GM18873 (cell line): Measurements from ENCODE around the gene CUL9.
"Not testable (repeated sequence)": the region's sequence is repeated elsewhere in the genome, so short reads cannot be mapped to it uniquely, and the experiment has no call there.

ENCODE experiments used
- ATAC-seq: cut with Tn5 transposase; IDR thresholded peaks from one replicate; pipeline ENCODE4 v1.9.1; 2021; ENCODE audit warnings: mild to moderate bottlenecking, moderate library complexity, moderate number of reproducible peaks; ENCODE audit not compliant: unreplicated experiment, low FRiP score

CUL9 gene

GRCh38 chr6:43181942-43182860 lies at the start of gene CUL9:
Gene CUL9 (plus strand): TSS chr6:43182196. CDS start chr6:43184311, 2,115 bp downstream.
- ATAC-seq: peak; percentile 75

- no peak for ATAC-seq
These were observed 43.7 kb upstream of the CUL9 start for GRCh38 chr6:43138267-43138666.

DNA sequence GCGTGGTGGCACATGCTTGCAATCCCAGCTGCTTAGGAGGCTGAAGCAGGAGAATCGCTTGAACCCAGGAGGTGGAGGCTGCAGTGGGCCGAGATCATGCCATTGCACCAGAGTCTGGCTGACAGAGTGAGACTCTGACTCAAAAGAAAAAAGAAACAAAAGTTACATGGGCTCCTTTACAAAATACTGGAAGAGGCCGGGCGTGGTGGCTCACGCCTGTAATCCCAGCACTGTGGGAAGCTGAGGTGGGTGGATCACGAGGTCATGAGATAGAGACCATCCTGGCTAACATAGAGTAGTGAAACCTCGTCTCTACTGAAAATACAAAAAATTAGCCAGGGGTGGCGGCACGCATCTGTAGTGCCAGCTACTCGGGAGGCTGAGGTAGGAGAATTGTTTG lies 42.0 kb upstream of the CUL9 start:
- ATAC-seq: not testable (repeated sequence)

DNA sequence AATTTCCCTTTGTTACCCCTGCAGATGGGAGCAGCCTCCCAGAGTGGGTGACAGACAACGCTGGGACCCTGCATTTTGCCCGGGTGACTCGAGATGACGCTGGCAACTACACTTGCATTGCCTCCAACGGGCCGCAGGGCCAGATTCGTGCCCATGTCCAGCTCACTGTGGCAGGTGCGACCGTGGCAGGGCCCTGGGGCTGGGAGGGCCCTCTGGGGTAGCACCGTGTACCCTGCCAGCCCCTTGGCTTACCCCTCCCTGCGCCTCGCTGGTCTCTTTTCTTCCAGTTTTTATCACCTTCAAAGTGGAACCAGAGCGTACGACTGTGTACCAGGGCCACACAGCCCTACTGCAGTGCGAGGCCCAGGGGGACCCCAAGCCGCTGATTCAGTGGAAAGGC lies 40.4 kb upstream of the CUL9 start:
- no peak for ATAC-seq

DNA sequence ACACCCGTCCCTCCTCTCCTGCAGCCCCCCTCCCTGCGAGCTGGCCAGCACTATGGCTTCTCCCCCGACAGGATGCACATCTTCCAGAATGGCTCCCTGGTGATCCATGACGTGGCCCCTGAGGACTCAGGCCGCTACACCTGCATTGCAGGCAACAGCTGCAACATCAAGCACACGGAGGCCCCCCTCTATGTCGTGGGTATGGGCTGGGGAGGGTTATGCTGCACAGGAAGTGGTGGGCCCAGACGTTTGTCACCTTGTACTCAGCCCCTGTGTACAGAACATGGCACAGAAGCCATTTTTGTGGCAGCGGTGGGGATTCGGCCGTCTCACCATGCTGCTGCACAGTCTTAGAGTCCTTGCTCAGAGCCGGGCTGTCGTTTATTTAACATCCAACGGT lies 39.9 kb upstream of the CUL9 start:
- ATAC-seq: no peak

GRCh38 chr6:43143235-43144128 lies 38.5 kb upstream of the CUL9 start:
- no peak for ATAC-seq

DNA sequence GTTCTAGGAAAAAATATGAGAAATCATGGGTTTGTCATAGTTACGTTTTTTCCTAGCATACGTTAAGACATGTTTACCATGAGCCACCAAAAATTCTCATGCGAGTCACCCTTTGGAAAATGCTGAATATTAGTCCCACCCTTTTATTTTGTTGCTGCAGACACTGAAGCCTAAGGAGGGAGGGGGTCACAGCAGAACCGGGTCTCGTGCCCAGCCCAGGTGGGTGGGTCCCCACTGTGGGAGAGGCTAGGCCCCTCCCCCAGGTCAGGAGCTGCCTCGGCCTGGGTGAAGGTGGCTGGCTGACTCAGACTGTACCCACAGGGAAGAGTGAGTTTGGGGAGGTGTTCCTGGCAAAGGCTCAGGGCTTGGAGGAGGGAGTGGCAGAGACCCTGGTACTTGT lies 37.1 kb upstream of the CUL9 start:
- no peak for ATAC-seq

DNA sequence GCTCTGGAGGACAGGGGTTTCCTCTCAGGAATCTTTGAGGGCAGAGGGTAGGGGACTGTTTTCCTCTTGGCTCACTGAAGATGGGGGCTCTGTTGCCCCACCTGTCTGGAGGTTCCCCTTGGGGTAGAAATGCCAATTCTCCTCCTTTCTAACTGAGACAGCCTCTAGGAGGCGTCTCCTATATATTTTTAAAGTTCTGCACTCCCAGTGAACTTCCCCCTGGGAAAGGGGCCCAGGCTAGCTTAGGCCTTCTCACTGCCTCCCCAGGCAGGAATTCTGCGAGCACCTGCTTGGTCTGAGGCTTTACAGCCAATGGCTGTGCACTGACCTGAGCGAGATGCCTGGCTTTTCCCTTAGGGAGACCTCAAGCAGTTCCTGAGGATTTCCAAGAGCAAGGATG lies 35.7 kb upstream of the CUL9 start:
- no peak for ATAC-seq

DNA sequence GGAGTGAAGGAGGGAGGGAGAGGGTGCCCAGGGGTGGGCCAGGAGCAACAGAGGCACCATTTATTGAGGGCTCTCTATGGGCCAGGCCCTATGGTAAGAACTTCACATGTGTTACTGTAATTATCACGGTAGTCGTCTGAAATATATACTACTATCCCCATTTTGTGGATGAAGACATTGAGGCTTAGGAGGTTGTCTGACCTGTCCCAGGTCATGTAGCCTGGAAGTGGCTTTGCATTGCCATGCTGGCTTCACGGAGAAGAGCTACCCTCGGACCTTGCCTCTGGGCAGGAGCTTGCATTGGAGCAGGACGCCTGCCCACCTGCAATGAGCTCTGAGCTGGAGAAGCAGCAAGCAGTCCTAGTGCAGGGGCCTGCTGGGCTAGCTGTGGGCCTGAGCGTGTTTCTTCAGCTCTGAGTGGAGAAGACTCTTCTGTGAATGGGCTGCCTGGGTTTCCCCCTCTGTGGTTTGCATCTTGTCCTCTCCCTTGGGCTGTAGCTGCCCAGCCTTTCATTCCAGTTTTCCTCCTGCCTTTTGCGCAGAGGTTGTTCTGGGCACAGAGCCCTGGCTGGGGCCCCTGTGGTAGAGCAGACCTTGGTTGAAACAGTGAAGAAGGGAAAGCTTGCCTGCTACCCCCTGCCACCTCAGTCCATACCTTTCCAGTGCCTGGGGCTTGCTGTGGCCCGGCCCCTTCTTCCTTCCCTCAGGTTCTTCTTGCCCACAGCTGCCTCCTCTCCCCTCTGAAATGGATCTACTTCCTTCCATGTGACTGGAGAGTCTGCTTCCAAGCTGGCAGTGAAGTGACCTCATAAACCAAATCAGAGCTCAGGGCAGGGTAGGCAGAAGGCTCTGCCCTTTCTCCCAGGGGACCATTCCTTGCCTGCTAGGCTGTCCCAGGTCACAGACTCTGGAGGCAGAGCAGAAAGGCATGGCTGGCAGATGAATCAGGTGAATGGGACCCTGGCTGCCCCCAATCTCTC lies 35.0 kb upstream of the CUL9 start:
- no peak for ATAC-seq

- ATAC-seq: no peak
These were observed 34.1 kb upstream of the CUL9 start for GRCh38 chr6:43147691-43148477.

GRCh38 chr6:43149265-43149664 lies 32.7 kb upstream of the CUL9 start:
- no peak for ATAC-seq

DNA sequence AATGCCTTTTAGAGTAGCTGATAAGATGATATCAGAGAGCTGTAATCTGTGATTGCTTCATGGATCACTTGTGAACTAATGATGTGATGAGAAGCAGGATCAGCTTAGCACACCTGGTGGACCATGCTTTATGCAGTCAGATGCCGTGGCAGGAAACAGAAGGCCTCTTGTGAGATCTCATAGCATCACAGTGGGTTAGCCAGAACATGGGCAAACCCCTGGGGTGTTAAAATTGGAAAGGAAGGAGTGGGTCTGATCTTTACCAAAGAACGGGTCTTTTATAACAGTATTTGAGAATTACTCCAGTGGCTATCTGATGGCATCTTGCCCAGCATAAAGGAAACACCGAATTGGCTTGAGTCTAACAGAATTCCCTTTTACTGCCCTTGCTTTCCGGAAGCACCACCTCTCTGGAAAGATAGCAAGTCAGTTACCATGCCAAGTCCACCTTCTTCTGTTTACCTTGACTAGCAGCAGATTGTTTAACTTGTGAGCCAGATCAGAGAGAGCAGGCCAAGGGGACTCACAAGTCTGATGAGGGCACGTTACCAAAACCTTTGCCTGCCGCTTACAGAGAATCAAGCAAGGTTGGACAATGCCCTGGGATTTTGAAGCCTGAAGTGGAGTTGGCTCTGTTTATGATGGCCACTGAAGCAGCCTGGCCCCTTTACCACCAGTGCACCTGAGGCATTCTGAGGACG lies 31.8 kb upstream of the CUL9 start:
- no peak for ATAC-seq

DNA sequence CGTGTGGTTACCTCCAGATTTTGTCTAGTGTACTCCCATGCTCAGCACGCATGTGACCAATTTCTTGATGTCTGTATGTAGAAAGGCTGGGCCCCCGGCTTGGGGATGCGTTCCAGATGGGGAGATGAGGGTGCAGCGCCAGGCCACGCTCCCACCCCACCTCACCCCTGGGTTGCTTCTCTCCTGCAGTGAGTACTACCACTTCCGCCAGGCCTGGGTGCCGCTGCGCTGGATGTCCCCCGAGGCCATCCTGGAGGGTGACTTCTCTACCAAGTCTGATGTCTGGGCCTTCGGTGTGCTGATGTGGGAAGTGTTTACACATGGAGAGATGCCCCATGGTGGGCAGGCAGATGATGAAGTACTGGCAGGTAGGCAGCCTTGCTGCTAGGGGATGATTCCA lies 22.4 kb upstream of the CUL9 start:
- ATAC-seq: no peak

DNA sequence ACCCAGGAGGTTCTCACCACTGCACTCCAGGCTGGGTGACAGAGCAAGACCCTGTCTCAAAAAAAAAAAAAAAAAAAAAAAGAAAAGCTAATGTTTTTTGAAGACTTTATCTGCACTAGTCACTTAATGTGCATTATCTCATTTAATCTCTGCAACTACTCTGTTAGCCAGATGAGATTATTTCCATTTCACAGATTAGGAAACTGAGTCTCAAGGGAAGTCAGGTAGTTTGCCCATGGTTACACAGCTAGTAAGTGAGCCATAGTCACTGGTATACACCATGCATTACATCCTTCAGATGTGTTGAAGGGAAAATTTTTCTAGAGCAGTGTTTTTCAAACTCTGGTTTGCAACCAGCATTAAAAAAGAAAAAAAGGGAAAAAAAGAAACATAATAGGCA lies 18.1 kb upstream of the CUL9 start:
- no peak for ATAC-seq

DNA sequence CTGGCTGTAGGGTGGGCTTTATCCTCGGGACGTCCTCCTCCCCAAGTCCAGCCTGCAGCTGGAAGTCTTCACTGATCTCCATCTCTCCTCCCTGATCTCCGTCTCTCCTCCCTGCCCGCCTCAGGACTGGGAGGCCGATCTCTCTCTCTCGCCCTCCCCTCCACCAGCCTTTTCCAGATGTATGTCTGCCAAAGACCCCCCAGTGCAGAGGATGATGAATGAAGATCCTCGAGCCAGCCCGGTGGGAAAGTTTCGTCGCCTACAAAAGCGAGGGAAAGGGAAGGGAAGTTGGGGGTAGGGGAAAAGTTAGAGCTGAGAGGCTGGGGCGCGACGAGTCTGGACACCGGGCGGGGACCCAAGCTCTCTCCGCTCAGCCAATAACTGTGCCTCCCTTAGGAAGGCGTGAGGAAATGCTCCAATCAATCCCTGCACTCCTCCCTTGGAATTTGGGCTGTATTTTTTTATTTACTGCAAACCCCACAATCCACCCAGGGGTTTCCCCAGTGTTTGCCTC lies 11.5 kb upstream of the CUL9 start:
- ATAC-seq: no peak

GRCh38 chr6:43170931-43171706 lies 10.9 kb upstream of the CUL9 start, which contains the start of gene SRF:
Gene SRF (plus strand): TSS chr6:43171269. CDS start chr6:43171657, 388 bp downstream.
- ATAC-seq: peak; percentile 41

- ATAC-seq: no peak
These were observed 10.3 kb upstream of the CUL9 start for GRCh38 chr6:43171707-43172103.
